OCI-LY7 (cell line): ENCODE measurements around the gene PPP6C. TPM values are rescaled to one million over a fixed set of nuclear protein-coding genes. Genes with fewer than 3 reads are reported as not detected.
A peak's percentile ranks its signal among the peaks of the same experiment; 100 is the strongest.

Experiments
- BruUV-seq: library from RNA; stranded (reverse); fragments of 400-500 nt; replicated peaks from 2 replicates; lab custom pipeline; 2021; lab: Mats Ljungman, UMichigan
- CTCF ChIA-PET: fragments of 300-600 bp; sonication (Branson Sonifier 250); formaldehyde crosslinking; loops from one replicate; lab custom pipeline; 2022; ENCODE audit warnings: antibody characterized with exemption; ENCODE audit not compliant: unreplicated experiment; lab: Charles Lee
- POLR2A ChIA-PET: fragments of 300-600 bp; sonication (Branson Sonifier 250); formaldehyde crosslinking; loops from one replicate; lab custom pipeline; 2022; ENCODE audit warnings: antibody characterized with exemption; lab: Charles Lee
- DNase-seq: peaks from one replicate; pipeline ENCODE4 v3.0.0-alpha.2; 2015; ENCODE audit warnings: low spot score
- H2AFZ ChIP-seq: fragments of 200-600 bp; sonication (generic), shearing (Covaris generic); 2 replicates; pipeline ENCODE4 v1.6.1; 2014; ENCODE audit warnings: mild to moderate bottlenecking, antibody characterized with exemption, low read length, moderate library complexity
- H3K27ac ChIP-seq: fragments of 200-600 bp; sonication (generic); 2 replicates; pipeline ENCODE4 v1.5.1; 2014; ENCODE audit warnings: mixed run types, low read depth, mild to moderate bottlenecking, moderate library complexity, low read length, inconsistent platforms; ENCODE audit not compliant: poor library complexity, severe bottlenecking
- H3K36me3 ChIP-seq: fragments of 200-600 bp; sonication (generic); 2 replicates; pipeline ENCODE4 v1.6.1; 2014; ENCODE audit warnings: mild to moderate bottlenecking, antibody characterized with exemption, low read length, moderate library complexity, mixed read lengths; ENCODE audit not compliant: insufficient read depth
- H3K4me1 ChIP-seq: fragments of 200-600 bp; sonication (generic); 2 replicates; pipeline ENCODE4 v1.5.1; 2014; ENCODE audit warnings: mild to moderate bottlenecking, low read length; ENCODE audit not compliant: insufficient read depth, poor library complexity, severe bottlenecking
- H3K4me2 ChIP-seq: fragments of 200-600 bp; sonication (generic); 2 replicates; pipeline ENCODE4 v1.6.1; 2014; ENCODE audit warnings: mild to moderate bottlenecking, low read length
- H3K4me3 ChIP-seq: fragments of 200-600 bp; sonication (generic); 2 replicates; pipeline ENCODE4 v1.5.1; 2014; ENCODE audit warnings: mild to moderate bottlenecking, low read depth, low read length; ENCODE audit not compliant: poor library complexity, severe bottlenecking
- H3K79me2 ChIP-seq: fragments of 200-600 bp; sonication (generic); 2 replicates; pipeline ENCODE4 v1.6.1; 2016; ENCODE audit warnings: low read depth, mild to moderate bottlenecking, low read length, moderate library complexity, mixed read lengths; ENCODE audit not compliant: insufficient read depth
- H3K9me2 ChIP-seq: fragments of 200-600 bp; sonication (generic); 2 replicates; pipeline ENCODE4 v1.6.1; 2016; ENCODE audit warnings: mild to moderate bottlenecking, low read length, mixed read lengths; ENCODE audit not compliant: insufficient read depth
- H3K9me3 ChIP-seq: fragments of 200-600 bp; sonication (generic); 2 replicates; pipeline ENCODE4 v1.6.1; 2014; ENCODE audit warnings: mild to moderate bottlenecking, mixed run types, low read length, mixed read lengths
- H4K20me1 ChIP-seq: fragments of 200-600 bp; sonication (generic); 2 replicates; pipeline ENCODE4 v1.6.1; 2014; ENCODE audit warnings: mild to moderate bottlenecking, antibody characterized with exemption, low read length, moderate library complexity, mixed read lengths; ENCODE audit not compliant: insufficient read depth
- CTCF ChIP-seq: fragments of 200-600 bp; sonication (generic); conservative IDR thresholded peaks from 2 replicates; pipeline ENCODE4 v1.5.1; 2014; ENCODE audit warnings: mild to moderate bottlenecking, antibody characterized with exemption, low read length, moderate library complexity, mixed read lengths
- EZH2phosphoT487 ChIP-seq: fragments of 200-600 bp; sonication (generic); IDR thresholded peaks from 2 replicates; pipeline ENCODE4 v1.6.1; 2018; ENCODE audit warnings: low read depth, borderline replicate concordance, mild to moderate bottlenecking, mixed run types, antibody characterized with exemption, low read length, moderate library complexity, mixed read lengths
- intact Hi-C: fragments of 100-400 bp; cut with micrococcal nuclease; formaldehyde crosslinking; loops from one replicate; pipeline ENCODE4 v1.10.0; 2022; ENCODE audit not compliant: unreplicated experiment
- total RNA-seq, 2 experiments: library from RNA; depleted of rRNA in 1 of 2; stranded (reverse); fragments of >200 nt in 1 of 2; shearing (Covaris generic) in 1 of 2; gene quantifications; 2 replicates each; pipeline ENCODE4 v1.2.3, GENCODE V29; 2014 to 2022

Gene PPP6C
- total RNA-seq, 2 experiments from 2014 or later: 21.4 to 55.1 TPM

- intact Hi-C loops: no loop called here
- no peaks in the 10 kb centered on the region for H4K20me1 ChIP-seq
- H3K4me1 ChIP-seq: peaks cover 25% of the 10 kb centered on the region
- no peak overlapping the region for H3K4me3 ChIP-seq
- no peak overlapping the region for H3K4me2 ChIP-seq
- peaks cover 11% of the 10 kb centered on the region; the same call in 1 of the 2 replicates for H3K36me3 ChIP-seq
- ChIA-PET POLR2A (no interaction called here), CTCF (no interaction called here)
- no peak for DNase-seq
- TF ChIP-seq CTCF: no peak
- no peaks in the 10 kb centered on the region; the same call in 1 of the 2 replicates for H3K79me2 ChIP-seq
- no TSS peak for BruUV-seq
- H3K27ac ChIP-seq: no peak overlapping the region
- no peak overlapping the region for H2AFZ ChIP-seq
- no peaks in the 10 kb centered on the region for H3K9me3 ChIP-seq
- no peaks in the 10 kb centered on the region for H3K9me2 ChIP-seq
Measured at GRCh38 chr9:125106285-125106893, 83.2 kb downstream of the PPP6C start.

- H3K36me3 ChIP-seq: no peaks in the 10 kb centered on the region; the same call in 1 of the 2 replicates
- no peaks in the 10 kb centered on the region; the same call in 1 of the 2 replicates for H3K79me2 ChIP-seq
- H3K9me2 ChIP-seq: no peaks in the 10 kb centered on the region
- H3K27ac ChIP-seq: peak overlapping the region; percentile 2
- no TSS peak for BruUV-seq
- no peak overlapping the region for H3K4me2 ChIP-seq
- H4K20me1 ChIP-seq: no peaks in the 10 kb centered on the region
- CTCF ChIA-PET: no interaction called here
- H3K9me3 ChIP-seq: no peaks in the 10 kb centered on the region
- intact Hi-C loops: no loop called here
- H3K4me1 ChIP-seq: peaks cover 25% of the 10 kb centered on the region
- POLR2A ChIA-PET: no interaction called here
- no peak for DNase-seq
- H3K4me3 ChIP-seq: no peak overlapping the region
- no peak overlapping the region for H2AFZ ChIP-seq
- no peak for TF ChIP-seq EZH2phosphoT487
- no peak for TF ChIP-seq CTCF
Measured at GRCh38 chr9:125103770-125104460, 85.7 kb downstream of the PPP6C start.

- no peaks in the 10 kb centered on the region; the same call in 1 of the 2 replicates for H3K79me2 ChIP-seq
- H3K4me3 ChIP-seq: no peak overlapping the region
- H4K20me1 ChIP-seq: no peaks in the 10 kb centered on the region
- TF ChIP-seq EZH2phosphoT487: no peak
- no peak overlapping the region for H2AFZ ChIP-seq
- ChIA-PET CTCF (no interaction called here), POLR2A (interaction anchor here (0.6 kb wide), 2 partner anchors 325 to 691 kb away, joined by 3 read pairs; no protein-coding TSS in a partner anchor)
- DNase-seq: no peak
- no peaks in the 10 kb centered on the region for H3K9me2 ChIP-seq
- H3K27ac ChIP-seq: no peak overlapping the region
- intact Hi-C loops: no loop called here
- H3K9me3 ChIP-seq: no peaks in the 10 kb centered on the region
- no peaks in the 10 kb centered on the region; the same call in 1 of the 2 replicates for H3K36me3 ChIP-seq
- no peak overlapping the region for H3K4me2 ChIP-seq
- BruUV-seq: no TSS peak
- H3K4me1 ChIP-seq: peaks cover 25% of the 10 kb centered on the region
Measured at GRCh38 chr9:125103021-125103420, 86.6 kb downstream of the PPP6C start.
